Measurements from ENCODE around the gene ARHGAP22.

Gene ARHGAP22

DNA sequence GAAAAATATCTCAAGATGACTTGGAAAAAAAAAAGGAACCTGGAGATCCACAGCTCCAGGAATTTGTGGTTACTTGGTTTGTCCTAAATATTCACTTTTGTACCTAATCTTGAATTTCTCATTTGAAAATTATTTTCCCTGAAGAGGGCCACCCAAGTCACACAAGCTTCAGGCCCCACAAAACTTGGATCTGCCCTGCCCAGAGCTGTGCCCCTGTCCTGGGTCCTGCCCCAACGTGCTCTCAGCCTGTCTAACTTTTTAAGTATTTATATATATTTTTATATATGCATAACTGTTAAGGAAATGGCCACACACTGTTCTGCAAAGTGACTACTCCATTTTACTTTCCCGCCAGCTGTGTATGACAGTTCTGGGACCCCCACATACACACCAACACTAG, 123.5 kb downstream of the ARHGAP22 start:
- TF ChIP-seq, protein P1, sequence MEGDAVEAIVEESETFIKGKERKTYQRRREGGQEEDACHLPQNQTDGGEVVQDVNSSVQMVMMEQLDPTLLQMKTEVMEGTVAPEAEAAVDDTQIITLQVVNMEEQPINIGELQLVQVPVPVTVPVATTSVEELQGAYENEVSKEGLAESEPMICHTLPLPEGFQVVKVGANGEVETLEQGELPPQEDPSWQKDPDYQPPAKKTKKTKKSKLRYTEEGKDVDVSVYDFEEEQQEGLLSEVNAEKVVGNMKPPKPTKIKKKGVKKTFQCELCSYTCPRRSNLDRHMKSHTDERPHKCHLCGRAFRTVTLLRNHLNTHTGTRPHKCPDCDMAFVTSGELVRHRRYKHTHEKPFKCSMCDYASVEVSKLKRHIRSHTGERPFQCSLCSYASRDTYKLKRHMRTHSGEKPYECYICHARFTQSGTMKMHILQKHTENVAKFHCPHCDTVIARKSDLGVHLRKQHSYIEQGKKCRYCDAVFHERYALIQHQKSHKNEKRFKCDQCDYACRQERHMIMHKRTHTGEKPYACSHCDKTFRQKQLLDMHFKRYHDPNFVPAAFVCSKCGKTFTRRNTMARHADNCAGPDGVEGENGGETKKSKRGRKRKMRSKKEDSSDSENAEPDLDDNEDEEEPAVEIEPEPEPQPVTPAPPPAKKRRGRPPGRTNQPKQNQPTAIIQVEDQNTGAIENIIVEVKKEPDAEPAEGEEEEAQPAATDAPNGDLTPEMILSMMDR (IDR thresholded peaks at IDR 0.05; ENCODE audit: insufficient read depth, missing control alignments), result no peak
- FAIRE-seq (no peak), DNase-seq (ENCODE audit: insufficient read length, low spot score) (no peak)

DNA sequence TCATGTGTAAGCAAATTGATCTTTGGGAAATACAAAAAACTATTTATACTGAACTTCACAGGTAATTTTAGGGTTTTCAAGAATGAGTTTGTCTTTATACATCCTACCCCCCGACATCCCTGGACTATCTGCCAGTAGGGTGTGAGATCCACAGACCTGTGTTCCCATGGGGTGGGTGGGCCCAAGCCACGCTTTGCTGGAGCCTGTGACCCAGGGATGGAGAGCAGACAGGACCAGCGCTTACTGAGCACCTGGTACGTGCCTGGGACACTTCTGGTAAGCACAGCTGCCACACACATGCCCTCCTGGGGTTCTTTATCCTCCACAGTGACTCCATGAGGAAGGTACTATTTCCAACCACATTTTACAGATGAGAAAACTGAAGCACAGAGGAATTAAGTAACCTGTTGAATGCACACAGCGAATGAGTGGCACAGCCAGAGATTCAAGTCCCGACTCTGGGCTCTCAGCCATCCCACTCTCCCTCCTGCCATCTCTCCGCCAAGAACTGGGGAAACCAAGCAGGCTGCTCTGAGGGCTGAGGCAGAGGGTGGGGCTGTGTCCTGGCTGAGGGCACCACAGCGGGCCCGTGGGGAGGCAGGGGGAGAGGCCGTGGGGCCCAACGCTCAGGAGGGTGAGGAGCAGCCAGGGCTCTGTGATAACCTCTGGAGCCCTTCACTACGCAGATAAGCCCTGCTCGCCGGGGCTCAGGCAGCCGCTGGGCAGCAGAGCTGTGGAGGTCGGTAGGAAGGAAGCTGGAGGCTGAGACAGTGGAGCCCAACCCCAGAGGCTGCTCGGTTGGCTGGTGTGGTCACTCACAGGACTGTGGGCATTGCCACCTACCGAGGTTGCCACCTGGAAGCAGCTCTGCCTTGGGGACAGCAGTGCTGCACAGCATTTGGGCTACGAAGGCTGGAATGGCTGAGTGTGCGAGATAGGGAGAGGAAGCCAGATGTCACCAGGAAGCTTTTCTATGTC, 124.2 kb downstream of the ARHGAP22 start:
- DNase-seq (ENCODE audit: insufficient read length, low spot score) (no peak), FAIRE-seq (no peak)
- TF ChIP-seq, protein P1 (IDR thresholded peaks at IDR 0.05; ENCODE audit: insufficient read depth, missing control alignments), result no peak

GRCh38 chr10:48478980-48479811, 125.7 kb downstream of the ARHGAP22 start:
- FAIRE-seq, result no peak
- TF ChIP-seq, protein P1 (IDR thresholded peaks at IDR 0.05; ENCODE audit: insufficient read depth, missing control alignments), result no peak
- no peak for DNase-seq (ENCODE audit: insufficient read length, low spot score)

DNA sequence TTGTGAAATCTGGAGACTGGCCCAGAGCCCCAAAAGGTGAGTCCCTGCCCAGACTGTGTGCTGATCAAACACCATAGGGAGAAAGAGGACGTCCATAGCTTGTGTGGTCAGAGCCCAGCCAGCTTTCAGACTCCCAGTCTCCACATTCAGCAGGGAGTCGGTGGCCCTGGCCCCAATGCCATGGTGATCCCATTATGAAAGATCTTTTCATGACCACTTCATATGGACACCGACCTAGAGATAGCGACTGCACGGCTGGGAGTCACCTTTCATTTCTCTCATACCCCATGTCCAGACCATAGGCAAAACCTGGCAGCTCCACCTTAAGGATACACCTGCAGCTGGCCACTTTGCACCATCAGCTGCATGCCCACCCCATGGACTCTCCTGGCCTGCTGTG, 126.4 kb downstream of the ARHGAP22 start:
- DNase-seq (ENCODE audit: insufficient read length, low spot score) (no peak), FAIRE-seq (no peak)
- TF ChIP-seq, protein P1 (IDR thresholded peaks at IDR 0.05; ENCODE audit: insufficient read depth, missing control alignments), result no peak

DNA sequence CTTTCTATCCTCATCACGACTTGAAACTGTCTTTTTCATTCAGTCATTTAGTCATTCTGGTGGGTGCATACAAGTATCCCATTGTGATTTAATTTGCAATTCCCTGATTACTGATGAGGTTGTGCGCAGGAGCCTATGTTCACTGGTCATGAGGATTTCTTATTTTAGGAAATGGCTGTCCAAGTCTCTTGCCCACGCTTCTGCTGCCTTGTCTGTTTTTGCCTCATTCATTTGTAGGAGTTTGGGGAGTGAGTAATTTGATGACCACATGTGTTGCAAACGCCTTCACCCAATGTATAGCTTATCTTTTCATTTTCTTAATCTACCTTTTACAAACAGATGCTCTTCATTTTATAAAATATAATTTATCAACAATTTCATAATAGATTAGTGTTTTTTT, 127.3 kb downstream of the ARHGAP22 start:
- DNase-seq (ENCODE audit: insufficient read length, low spot score) (no peak), FAIRE-seq (no peak)
- TF ChIP-seq, protein P1 (IDR thresholded peaks at IDR 0.05; ENCODE audit: insufficient read depth, missing control alignments), result no peak

GRCh38 chr10:48477141-48477540, 127.7 kb downstream of the ARHGAP22 start:
- no peak for FAIRE-seq
- DNase-seq (ENCODE audit: insufficient read length, low spot score), result no peak
- TF ChIP-seq, protein P1 (IDR thresholded peaks at IDR 0.05; ENCODE audit: insufficient read depth, missing control alignments), result no peak

All from D721Med (cell line).